MCF 10A (cell line): ENCODE measurements around the gene ARHGAP8. TPM values are rescaled to one million over a fixed set of nuclear protein-coding genes. Genes with fewer than 3 reads are reported as not detected.

Experiments
- BruUV-seq: library from RNA; stranded (reverse); fragments of 400-500 nt; replicated peaks from 2 replicates; lab custom pipeline; 2021; lab: Mats Ljungman, UMichigan
- CTCF ChIA-PET: fragments of 300-600 bp; sonication (Branson Sonifier 250); formaldehyde crosslinking; extraction: SDS; loops from one replicate; lab custom pipeline; 2021; ENCODE audit warnings: antibody characterized with exemption, inconsistent platforms; lab: Yijun Ruan, JAX
- POLR2A ChIA-PET: fragments of 300-600, 350-650 bp; sonication (Branson Sonifier 250); formaldehyde crosslinking; extraction: SDS; loops from one replicate; lab custom pipeline; 2020; ENCODE audit warnings: antibody characterized with exemption, inconsistent platforms; lab: Yijun Ruan, JAX
- DNase-seq: peaks from one replicate; pipeline ENCODE4 v3.0.0-alpha.2; 2018; ENCODE audit not compliant: unreplicated experiment
- H3K27ac Mint-ChIP-seq: one replicate; pipeline ENCODE4 v1.8.0; 2022; ENCODE audit warnings: mild to moderate bottlenecking, low read depth, mixed read lengths; ENCODE audit not compliant: unreplicated experiment
- H3K27me3 Mint-ChIP-seq: one replicate; pipeline ENCODE4 v1.8.0; 2022; ENCODE audit warnings: mixed read lengths; ENCODE audit not compliant: insufficient read depth, unreplicated experiment
- H3K36me3 Mint-ChIP-seq: one replicate; pipeline ENCODE4 v1.8.0; 2022; ENCODE audit warnings: mild to moderate bottlenecking, moderate library complexity, mixed read lengths; ENCODE audit not compliant: insufficient read depth, unreplicated experiment
- H3K4me1 Mint-ChIP-seq: one replicate; pipeline ENCODE4 v1.8.0; 2022; ENCODE audit warnings: mixed read lengths; ENCODE audit not compliant: insufficient read depth, unreplicated experiment
- H3K4me3 Mint-ChIP-seq: one replicate; pipeline ENCODE4 v1.8.0; 2022; ENCODE audit warnings: mild to moderate bottlenecking, moderate library complexity, mixed read lengths; ENCODE audit not compliant: unreplicated experiment
- H3K9me3 Mint-ChIP-seq: one replicate; pipeline ENCODE4 v1.8.0; 2022; ENCODE audit warnings: mixed read lengths; ENCODE audit not compliant: unreplicated experiment
- CTCF ChIP-seq: fragments of 200-600 bp; IDR thresholded peaks from one replicate; pipeline ENCODE4 v1.8.0; 2022; ENCODE audit warnings: antibody characterized with exemption, mild to moderate bottlenecking; ENCODE audit not compliant: unreplicated experiment
- intact Hi-C: fragments of 100-400 bp; cut with micrococcal nuclease; formaldehyde crosslinking; loops from 2 replicates; pipeline ENCODE4 v1.14.1; 2022
- total RNA-seq: library from RNA; stranded (reverse); gene quantifications from 2 replicates; pipeline ENCODE4 v1.2.3, GENCODE V29; 2022

The ARHGAP8 gene
- total RNA-seq, 1 experiment from 2014 or later: 18.6 TPM

- Mint-ChIP-seq H3K27me3 (no peaks in the 10 kb centered on the region), H3K4me3 (no peak overlapping the region), H3K36me3 (no peaks in the 10 kb centered on the region), H3K4me1 (no peaks in the 10 kb centered on the region), H3K9me3 (no peaks in the 10 kb centered on the region), H3K27ac (no peak overlapping the region)
- intact Hi-C loops: no loop called here
- CTCF ChIA-PET: no interaction called here
- POLR2A ChIA-PET: no interaction called here
- no peak for TF ChIP-seq CTCF
- DNase-seq: no peak
- BruUV-seq: no TSS peak
These were observed 12.6 kb downstream of the ARHGAP8 start for GRCh38 chr22:44764974-44765373.

- no peak for DNase-seq
- Mint-ChIP-seq H3K36me3 (no peaks in the 10 kb centered on the region), H3K9me3 (no peaks in the 10 kb centered on the region), H3K4me3 (no peak overlapping the region), H3K27me3 (no peaks in the 10 kb centered on the region), H3K27ac (no peak overlapping the region), H3K4me1 (no peaks in the 10 kb centered on the region)
- CTCF ChIA-PET: no interaction called here
- no TSS peak for BruUV-seq
- no peak for TF ChIP-seq CTCF
- intact Hi-C loops: no loop called here
- POLR2A ChIA-PET: no interaction called here
These were observed 13.4 kb downstream of the ARHGAP8 start for GRCh38 chr22:44765571-44766285.

- H3K27ac Mint-ChIP-seq: no peak overlapping the region
- TF ChIP-seq CTCF: no peak
- H3K27me3 Mint-ChIP-seq: no peaks in the 10 kb centered on the region
- intact Hi-C loops: no loop called here
- ChIA-PET CTCF (interaction anchor here (0.6 to 1.1 kb wide), 3 partner anchors 11 to 34 kb away, joined by 3 to 4 read pairs (median 4); no protein-coding TSS in a partner anchor), POLR2A (interaction anchor here (1.1 kb wide), 1 partner anchor 13 kb away, joined by 3 read pairs; no protein-coding TSS in a partner anchor)
- BruUV-seq: no TSS peak
- no peaks in the 10 kb centered on the region for H3K36me3 Mint-ChIP-seq
- H3K4me1 Mint-ChIP-seq: no peaks in the 10 kb centered on the region
- DNase-seq: no peak
- no peak overlapping the region for H3K4me3 Mint-ChIP-seq
- no peaks in the 10 kb centered on the region for H3K9me3 Mint-ChIP-seq
These were observed 20.7 kb downstream of the ARHGAP8 start for GRCh38 chr22:44773082-44773481.

GRCh38 chr22:44775862-44776261 is 23.5 kb downstream of the ARHGAP8 start:
- no peak for TF ChIP-seq CTCF
- Mint-ChIP-seq H3K27ac (no peak overlapping the region), H3K4me1 (no peaks in the 10 kb centered on the region), H3K9me3 (no peaks in the 10 kb centered on the region), H3K27me3 (no peaks in the 10 kb centered on the region), H3K36me3 (no peaks in the 10 kb centered on the region), H3K4me3 (no peak overlapping the region)
- CTCF ChIA-PET: interaction anchor here (0.7 to 1.0 kb wide), 3 partner anchors 91 to 976 kb away, joined by 3 to 4 read pairs (median 3); no protein-coding TSS in a partner anchor
- no TSS peak for BruUV-seq
- POLR2A ChIA-PET: interaction anchor here (0.6 to 1.5 kb wide), 3 partner anchors 21 to 87 kb away, joined by 3 to 5 read pairs (median 3); no protein-coding TSS in a partner anchor
- DNase-seq: peak; percentile 51
- intact Hi-C loops: no loop called here
